HG02943 (cell line): ENCODE results near the gene PTPRN2.

Source experiments
- ATAC-seq: cut with Tn5 transposase; IDR thresholded peaks from one replicate; pipeline ENCODE4 v1.9.1; 2021; ENCODE audit warnings: mild to moderate bottlenecking, low read depth, moderate library complexity; ENCODE audit not compliant: unreplicated experiment

PTPRN2 gene

GRCh38 chr7:157615101-157615817 lies 972.4 kb downstream of the PTPRN2 start:
- ATAC-seq = no peak

DNA sequence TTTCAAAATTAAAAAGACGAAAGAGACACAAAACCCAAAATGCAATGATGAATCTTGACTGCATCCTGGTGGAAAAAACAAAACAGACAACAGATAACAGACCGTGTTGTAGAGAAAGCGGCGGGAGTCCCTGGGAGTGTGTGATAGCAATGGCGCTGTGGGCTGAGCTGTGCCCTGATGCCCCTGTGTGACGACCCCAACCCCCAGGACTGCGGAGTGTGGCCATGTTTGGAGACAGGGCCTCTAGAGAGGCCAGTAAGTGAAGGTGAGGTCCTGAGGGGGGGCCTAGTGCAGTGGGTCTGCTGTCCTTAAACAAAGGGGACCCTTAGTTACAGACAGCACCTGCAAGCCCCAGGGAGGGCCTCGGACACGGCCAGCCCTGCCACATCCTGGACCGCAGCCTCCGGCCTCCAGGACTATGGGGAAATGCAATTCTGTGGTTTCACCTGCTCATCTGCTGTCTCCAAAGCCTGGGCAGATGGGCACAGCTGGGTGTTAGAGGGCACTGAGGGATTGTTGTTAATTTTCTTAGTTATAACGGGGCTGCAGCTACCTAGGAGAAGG lies 973.1 kb downstream of the PTPRN2 start:
- ATAC-seq = no peak

DNA sequence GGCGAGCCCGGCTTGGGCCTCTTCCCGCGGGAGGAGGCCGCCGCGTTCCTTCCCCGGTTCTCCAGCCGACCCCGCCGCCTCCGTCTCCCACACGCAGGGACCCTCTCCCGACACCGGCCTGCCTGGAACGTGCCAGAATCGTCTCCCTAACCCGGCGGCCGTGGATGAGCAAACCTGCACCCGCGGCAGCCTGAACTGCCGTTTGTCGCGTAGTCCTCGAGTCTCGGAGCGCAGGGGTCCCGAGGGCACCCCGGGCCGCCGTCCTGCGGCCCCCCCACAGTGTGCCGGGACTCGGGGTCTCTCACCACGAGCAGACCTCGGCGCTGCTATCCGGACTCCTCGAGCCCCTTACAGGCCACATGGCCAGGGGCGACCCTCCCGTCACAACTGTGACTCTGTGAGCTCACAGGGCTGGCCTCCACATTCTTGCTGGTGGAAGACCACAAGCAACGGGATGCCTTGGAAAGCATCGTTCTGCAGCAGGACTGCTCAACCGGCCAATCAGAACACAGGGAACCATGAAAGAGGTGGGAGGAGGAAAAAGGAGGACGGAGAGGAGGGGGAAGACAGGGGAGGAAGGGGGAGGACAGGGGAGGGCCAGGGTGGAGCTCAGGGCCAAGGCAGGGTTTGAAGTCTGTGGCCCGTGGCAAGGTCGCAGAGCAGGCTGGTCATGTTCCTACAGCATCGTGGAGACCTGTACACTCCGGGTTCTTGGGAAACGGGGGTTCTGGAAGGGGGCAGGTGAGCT lies 973.9 kb downstream of the PTPRN2 start:
- no peak for ATAC-seq

GRCh38 chr7:157612664-157613561 lies 974.7 kb downstream of the PTPRN2 start:
- ATAC-seq = no peak

GRCh38 chr7:157612009-157612663 lies 975.5 kb downstream of the PTPRN2 start:
- ATAC-seq = no peak

- no peak for ATAC-seq
Observed at GRCh38 chr7:157611341-157611740, 976.3 kb downstream of the PTPRN2 start.

- no peak for ATAC-seq
Observed at GRCh38 chr7:157610671-157611295, 976.8 kb downstream of the PTPRN2 start.

- no peak for ATAC-seq
Observed at GRCh38 chr7:157609932-157610640, 977.5 kb downstream of the PTPRN2 start.

DNA sequence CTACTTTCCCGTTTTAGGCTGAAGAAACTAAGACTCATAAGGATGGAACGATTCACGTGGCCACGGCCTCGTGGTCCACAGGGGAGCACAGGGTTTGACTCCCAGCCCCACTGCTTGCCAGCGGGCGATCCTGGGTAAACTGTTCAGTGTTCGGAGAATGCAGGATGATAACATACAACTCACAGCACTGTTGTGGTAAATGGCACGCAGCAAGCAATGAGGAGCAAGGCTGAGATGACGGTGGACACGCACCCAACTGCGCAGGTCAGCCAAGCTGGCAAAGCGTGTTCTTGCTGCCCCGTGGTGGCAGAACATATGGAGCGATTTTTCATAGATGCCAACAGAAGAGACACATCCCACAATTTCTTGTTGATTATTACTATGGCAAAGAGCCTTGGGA lies 978.1 kb downstream of the PTPRN2 start:
- ATAC-seq = no peak

GRCh38 chr7:157607218-157607617 lies 980.4 kb downstream of the PTPRN2 start:
- ATAC-seq = no peak

GRCh38 chr7:157606140-157606539 lies 981.5 kb downstream of the PTPRN2 start:
- ATAC-seq = no peak

GRCh38 chr7:157605638-157606037 lies 982.0 kb downstream of the PTPRN2 start:
- ATAC-seq = no peak

- ATAC-seq = no peak
Observed at GRCh38 chr7:157604661-157605381, 982.8 kb downstream of the PTPRN2 start.

DNA sequence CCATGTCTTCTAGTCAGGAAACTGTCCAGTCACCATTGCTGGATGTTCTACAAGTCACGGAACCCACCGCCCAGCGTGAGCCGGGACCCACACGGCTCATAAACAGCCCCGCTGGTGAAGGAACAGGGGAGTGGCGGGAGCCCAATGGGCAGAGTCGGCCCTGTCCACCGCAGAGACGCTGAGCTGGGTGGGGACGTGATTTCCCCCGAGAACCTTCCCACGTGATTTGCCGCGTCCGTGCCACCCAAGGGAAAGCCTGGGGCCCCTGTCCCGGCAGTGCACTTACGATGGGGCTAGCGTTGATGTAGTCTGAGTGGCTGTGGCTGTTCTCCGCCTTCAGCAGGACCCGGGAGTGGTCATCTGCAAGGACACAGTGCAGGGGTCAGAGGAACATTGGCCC lies 983.9 kb downstream of the PTPRN2 start:
- no peak for ATAC-seq

GRCh38 chr7:157603005-157603404 lies 984.6 kb downstream of the PTPRN2 start:
- ATAC-seq = no peak

DNA sequence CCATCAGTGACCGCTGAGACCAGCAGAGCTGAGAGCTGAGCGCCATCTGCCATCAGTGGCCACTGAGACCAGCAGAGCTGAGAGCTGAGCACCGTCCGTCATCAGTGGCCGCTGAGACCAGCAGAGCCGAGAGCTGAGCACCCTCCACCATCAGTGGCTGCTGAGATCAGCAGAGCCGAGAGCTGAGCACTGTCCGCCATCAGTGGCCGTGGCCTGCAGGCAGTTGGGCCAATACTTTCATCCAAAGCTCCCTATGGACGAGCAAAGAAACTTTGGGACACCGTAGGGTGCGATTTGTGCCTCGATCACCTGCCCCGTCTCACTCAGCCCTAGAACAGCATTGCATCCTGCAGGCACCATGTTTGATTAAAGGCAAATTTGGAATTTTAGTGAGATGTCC lies 985.0 kb downstream of the PTPRN2 start:
- ATAC-seq = no peak

- no peak for ATAC-seq
Observed at GRCh38 chr7:157602156-157602555, 985.5 kb downstream of the PTPRN2 start.

- ATAC-seq = no peak
Observed at GRCh38 chr7:157601530-157601929, 986.1 kb downstream of the PTPRN2 start.

DNA sequence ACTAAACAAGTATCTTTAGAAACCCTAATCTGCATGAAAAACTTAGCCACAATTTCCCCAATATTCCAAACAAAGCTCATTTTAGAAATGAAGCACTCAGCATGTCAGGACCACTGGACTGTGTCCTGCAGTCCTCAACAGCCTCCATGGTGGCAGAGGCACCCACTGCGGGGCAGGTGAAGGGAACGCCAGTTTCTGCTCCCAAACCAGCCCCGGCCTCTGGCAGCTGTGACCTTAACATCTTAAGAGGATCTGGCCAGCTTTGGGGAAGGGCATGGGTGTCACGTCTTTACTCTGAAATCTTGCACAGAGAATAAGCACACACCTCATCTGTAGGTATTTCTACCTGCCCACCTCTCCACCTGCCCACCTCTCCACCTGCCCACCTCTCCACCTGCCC lies 988.1 kb downstream of the PTPRN2 start:
- ATAC-seq = no peak
